Activated naive CD8-positive, alpha-beta T cell treated with anti-CD3 and anti-CD28 coated beads, Interleukin-2, amount 50 U/mL, for 16 hours (primary cell): ENCODE measurements around the gene NID1.

Source experiments
- DNase-seq: peaks from one replicate; pipeline ENCODE4 v3.0.0-alpha.2; 2020; ENCODE audit warnings: low read depth, low spot score

NID1 gene

GRCh38 chr1:236067854-236068454 lies 3.1 kb upstream of the NID1 start:
- DNase-seq: no peak

GRCh38 chr1:236066828-236067386 lies 2.0 kb upstream of the NID1 start:
- DNase-seq: peak; percentile 12

DNA sequence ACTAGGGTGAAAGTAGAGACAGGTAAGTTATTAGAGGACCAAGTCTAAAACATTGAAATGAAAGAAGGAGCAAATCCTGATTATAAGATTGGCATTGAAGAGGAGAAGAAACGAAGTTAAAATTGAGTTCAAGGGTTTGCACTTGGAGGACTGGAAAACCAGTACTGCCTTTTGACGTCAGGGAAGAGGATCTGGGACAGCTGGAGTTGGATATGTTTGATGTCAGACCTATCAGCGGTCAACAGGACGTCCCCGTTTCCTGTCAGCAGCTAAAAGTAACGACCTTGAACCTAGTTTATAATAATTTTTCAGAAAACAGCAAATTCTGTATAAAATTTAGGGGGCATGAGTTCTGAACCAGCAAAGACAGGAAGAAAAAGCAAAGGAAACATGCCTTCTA lies 1.2 kb upstream of the NID1 start:
- no peak for DNase-seq

DNA sequence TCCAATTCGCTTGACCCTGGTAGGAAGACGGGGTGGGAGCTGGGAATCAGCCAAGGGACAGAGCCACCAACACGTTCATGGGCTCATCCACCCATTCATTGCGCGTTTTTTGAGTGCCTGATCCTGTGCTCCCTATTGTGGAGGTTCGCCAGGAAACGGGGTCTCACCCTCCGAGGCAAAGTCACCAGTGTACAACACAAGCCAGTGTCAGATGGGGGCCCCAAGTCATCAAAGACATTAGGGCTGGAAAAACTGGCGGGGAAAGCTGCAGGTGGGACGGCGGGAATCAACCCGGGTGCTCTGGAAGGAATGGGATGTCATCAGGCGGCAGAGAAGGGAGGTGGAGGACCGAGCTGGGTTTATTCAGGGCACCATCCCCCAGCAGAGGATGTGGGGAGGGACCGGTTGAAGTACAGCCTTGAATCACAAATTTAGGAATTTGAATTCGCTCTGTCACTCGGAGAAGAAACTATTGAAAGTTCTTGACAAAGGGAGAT lies 667 bp upstream of the NID1 start:
- no peak for DNase-seq

GRCh38 chr1:236063919-236064673 lies 794 bp downstream of the NID1 start:
- no peak for DNase-seq

DNA sequence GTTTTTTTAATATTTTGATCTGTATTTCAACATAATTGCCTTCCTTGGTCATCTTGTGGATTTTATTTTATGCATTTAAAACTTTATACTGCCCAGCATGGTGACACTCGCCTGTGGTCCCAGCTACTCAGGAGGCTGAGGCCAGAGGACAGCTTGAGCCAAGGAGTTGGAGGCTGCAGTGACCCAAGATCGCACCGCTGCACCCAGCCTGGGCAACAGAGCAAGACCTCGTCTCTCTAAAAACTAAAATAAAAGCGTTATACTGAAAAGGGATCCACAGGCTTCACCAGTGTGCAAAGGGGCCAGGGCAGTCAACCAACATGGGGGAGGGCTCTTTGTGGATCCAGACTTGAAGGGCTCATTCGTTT lies 1.4 kb downstream of the NID1 start:
- no peak for DNase-seq

- DNase-seq: no peak
Measured at GRCh38 chr1:236060286-236060685, 4.6 kb downstream of the NID1 start.

- DNase-seq: no peak
Measured at GRCh38 chr1:236059011-236059410, 5.9 kb downstream of the NID1 start.

- no peak for DNase-seq
Measured at GRCh38 chr1:236058141-236058934, 6.6 kb downstream of the NID1 start.

DNA sequence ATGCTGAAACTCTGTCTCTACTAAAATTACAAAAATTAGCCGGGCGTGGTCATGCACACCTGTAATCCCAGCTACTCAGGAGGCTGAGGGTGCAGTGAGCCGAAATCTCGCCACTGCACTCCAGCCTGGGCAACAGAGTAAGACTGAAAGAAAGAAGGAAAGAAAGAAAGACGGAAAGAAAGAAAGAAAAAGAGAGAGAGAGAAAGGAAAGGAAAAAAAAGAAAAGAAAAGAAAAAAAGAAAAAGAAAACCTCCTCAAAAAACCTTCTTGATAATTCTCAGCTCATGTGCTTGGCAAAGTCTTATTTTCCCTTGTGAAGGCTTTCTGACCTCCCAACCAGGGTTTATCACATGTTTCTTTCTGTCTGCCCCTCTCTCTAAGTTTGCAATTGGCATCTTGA lies 7.3 kb downstream of the NID1 start:
- no peak for DNase-seq

GRCh38 chr1:236052232-236052993 lies 12.5 kb downstream of the NID1 start:
- DNase-seq: no peak

DNA sequence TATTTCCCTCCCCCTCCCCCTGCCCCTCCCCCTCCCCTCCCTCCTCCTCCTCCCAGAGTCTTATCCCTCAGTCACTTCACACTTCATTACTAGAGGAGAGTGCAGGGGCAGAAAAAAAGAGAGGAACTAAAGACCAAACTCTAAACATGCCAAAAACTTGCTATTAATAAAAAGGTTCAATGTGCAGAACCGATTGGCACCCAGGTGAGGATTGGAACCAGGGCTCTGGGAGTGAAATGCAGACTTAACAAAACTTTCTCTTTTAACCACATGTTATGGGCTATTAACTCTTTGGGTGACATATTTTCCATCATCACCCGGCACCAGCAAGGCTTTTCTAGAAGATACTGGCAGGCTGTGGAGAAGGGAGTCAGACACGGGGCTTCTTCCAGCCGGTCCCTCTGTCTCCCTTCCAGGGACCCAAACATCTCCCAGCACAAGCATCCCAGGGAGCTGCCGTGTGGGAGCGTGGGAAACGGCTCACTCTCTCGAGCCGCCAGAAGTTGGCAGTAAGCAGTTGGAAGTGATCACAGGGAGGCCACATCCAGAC lies 13.6 kb downstream of the NID1 start:
- DNase-seq: no peak

GRCh38 chr1:236045771-236046170 lies 19.1 kb downstream of the NID1 start:
- DNase-seq: no peak

- no peak for DNase-seq
Measured at GRCh38 chr1:236044341-236044740, 20.5 kb downstream of the NID1 start.

GRCh38 chr1:236041631-236042618 lies 23.0 kb downstream of the NID1 start:
- DNase-seq: no peak

- no peak for DNase-seq
Measured at GRCh38 chr1:236039740-236040685, 24.9 kb downstream of the NID1 start.

- no peak for DNase-seq
Measured at GRCh38 chr1:236038034-236038433, 26.9 kb downstream of the NID1 start.

- no peak for DNase-seq
Measured at GRCh38 chr1:236035681-236036101, 29.2 kb downstream of the NID1 start.

GRCh38 chr1:236033336-236033735 lies 31.6 kb downstream of the NID1 start:
- DNase-seq: no peak
